ENCODE measurements around the gene SMLR1. TPM values are rescaled to one million over a fixed set of nuclear protein-coding genes. Genes with fewer than 3 reads are reported as not detected.

SMLR1 gene
- total and polyA plus RNA-seq, 2 donors from 2014 or later, result 0.16 to 5.1 TPM

- Histone ChIP-seq H3K27ac (ENCODE audit: low read depth in 2 of 2, low read length in 2 of 2) (no peak overlapping the region), H3K4me1 (ENCODE audit: control insufficient read depth in 2 of 3, insufficient read depth in 2 of 3, low read depth in 1 of 3, low read length in 3 of 3) (no peaks in the 10 kb centered on the region), H3K4me3 (ENCODE audit: low read length in 3 of 3) (no peak overlapping the region), H3K27me3 (ENCODE audit: control insufficient read depth, insufficient read depth, low read length) (no peaks in the 10 kb centered on the region), H3K9me3 (ENCODE audit: control insufficient read depth in 2 of 3, insufficient read depth in 1 of 3, low read length in 3 of 3) (no peaks in the 10 kb centered on the region), H3K9ac (ENCODE audit: low read length in 3 of 3) (no peak overlapping the region), H3K36me3 (ENCODE audit: control insufficient read depth in 2 of 3, insufficient read depth in 3 of 3, low read length in 3 of 3) (peaks cover 0 to 8% (median 0%) of the 10 kb centered on the region in 3 donors)
- peak; percentile 97 for TF ChIP-seq CTCF (IDR thresholded peaks at IDR 0.05; ENCODE audit: borderline replicate concordance, extremely low read depth, insufficient read depth)
- DNase-seq (peak in 4 of 5 donors; percentile 78 to 93 (median 86)), FAIRE-seq (peak; percentile 94)
- intact Hi-C loops (cut with DNase I), result loop anchor here (5.0 kb wide), 1 partner anchor 232 kb away; no protein-coding TSS in a partner anchor
These were observed 58.4 kb downstream of the SMLR1 start for GRCh38 chr6:130885392-130886192.

Other genes starting within 250 kb of the SMLR1 start
- 111 TPM for gene EPB41L2, start 235.8 kb downstream of the SMLR1 start, total RNA-seq
- 19.6 TPM for gene EPB41L2, start 235.8 kb downstream of the SMLR1 start, polyA plus RNA-seq (ENCODE audit: insufficient read depth, low read depth, low replicate concordance)